GM21619 (cell line): Measurements from ENCODE around the gene UBE2D4.
A peak's percentile ranks its signal among the peaks of the same experiment; 100 is the strongest.
"Not testable (repeated sequence)": the region's sequence is repeated elsewhere in the genome, so short reads cannot be mapped to it uniquely, and the experiment has no call there.

Experiments used
- ATAC-seq: cut with Tn5 transposase; IDR thresholded peaks from one replicate; pipeline ENCODE4 v1.9.1; 2021; ENCODE audit not compliant: unreplicated experiment

The UBE2D4 gene

GRCh38 chr7:43960933-43961332 is 34.7 kb downstream of the UBE2D4 start:
- ATAC-seq, result no peak

DNA sequence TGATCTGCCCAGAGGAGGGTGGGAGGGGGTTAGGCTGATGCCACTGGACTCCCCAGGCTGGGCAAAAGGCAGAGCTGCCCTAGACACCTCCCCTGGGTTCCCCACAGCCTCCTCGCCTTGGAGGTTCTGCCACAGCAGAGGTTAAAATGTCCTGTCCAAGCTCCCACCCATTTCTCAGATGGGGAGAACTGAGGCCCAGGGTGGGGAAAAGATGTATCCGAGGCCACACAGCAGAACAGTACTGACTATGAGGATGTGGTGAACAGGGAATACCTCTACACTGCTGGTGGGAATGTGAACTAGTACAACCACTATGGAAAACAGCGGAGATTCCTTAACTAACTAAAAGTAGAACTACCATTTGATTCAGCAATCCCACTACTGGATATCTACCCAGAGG is 40.2 kb downstream of the UBE2D4 start:
- ATAC-seq, result not testable (repeated sequence)

GRCh38 chr7:43968172-43969040 is 42.2 kb downstream of the UBE2D4 start:
- not testable (repeated sequence) for ATAC-seq

GRCh38 chr7:43969586-43969985 is 43.4 kb downstream of the UBE2D4 start:
- ATAC-seq, result not testable (repeated sequence)

- ATAC-seq, result not testable (repeated sequence)
Measured at GRCh38 chr7:43970698-43971097, 44.5 kb downstream of the UBE2D4 start.

DNA sequence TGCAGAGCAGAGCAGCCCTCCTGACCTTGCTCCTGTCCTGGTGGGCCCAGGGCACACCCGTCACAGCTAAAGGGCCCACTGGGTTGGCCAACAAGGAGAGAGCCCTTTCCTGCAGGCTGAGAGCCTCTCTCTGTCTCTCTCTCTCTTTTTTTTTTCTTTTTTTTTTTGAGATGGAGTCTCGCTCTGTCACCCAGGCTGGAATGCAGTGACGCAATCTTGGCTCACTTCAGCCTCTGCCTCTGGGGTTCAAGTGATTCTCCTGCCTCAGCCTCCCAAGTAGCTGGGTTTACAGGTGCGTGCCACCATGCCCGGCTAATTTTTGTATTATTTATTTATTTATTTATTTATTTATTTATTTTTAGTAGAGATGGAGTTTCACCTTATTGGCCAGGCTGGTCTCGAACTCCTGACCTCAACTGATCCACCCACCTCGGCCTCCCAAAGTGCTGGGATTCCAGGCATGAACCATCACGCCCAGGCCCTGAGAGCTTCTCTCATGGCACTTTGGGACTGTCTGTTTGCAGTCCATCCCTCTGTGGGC is 47.9 kb downstream of the UBE2D4 start:
- ATAC-seq, result not testable (repeated sequence)

DNA sequence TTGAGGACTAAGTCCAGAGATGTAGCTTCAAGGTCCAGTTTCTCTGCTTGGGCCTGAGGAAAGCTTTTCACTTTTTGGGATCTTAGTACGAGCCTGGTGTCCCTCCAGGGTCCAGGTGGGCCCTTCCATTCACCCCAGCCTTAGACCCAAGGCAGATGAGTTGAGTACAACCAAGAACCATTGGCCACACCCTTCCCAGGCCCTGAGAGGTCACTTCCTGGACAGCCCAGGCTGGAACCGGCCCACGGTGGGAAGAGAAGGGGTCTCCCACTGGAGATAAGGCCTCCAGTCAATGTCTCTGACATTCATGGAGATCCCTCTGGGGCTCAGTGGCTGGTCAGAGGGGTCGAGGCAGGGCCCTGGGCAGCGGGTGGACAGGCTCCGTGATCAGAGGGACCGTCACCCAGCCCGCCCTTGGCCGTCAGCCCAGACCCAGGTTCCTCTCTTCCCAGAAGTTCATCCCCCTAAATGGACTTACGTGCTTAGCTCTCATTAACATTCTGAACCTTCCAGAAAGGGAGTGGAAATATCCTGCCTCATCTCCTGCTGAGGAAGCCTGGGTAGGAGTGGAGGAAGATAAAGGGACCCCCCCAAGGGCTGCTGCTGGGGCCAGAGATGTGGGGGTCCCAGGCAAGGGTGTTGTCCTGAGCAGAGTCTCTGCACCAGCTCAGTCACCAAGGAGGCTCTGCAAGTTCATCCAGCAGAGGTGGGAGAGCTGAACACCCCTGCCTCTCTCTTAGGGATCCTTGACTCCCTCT is 48.7 kb downstream of the UBE2D4 start:
- ATAC-seq, result not testable (repeated sequence)

DNA sequence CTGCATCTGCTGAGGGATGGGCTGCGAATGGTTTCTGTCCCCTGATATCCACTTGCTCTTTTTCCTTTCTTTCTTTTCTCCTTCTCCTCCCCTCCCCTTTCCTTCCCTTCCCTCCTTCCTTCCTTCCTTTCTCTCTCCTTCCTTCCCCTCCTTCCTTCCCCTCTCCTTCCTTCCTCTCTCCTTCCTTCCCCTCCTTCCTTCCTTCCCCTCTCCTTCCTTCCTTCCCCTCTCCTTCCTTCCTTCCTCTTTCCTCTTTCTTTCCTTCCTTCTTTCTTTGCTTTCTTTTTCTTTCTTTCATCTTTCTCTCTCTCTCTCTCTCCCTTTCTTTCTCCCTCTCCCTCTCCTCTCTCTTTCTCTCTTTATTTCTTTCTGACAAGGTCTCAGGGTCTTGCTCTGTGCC is 51.3 kb downstream of the UBE2D4 start:
- ATAC-seq, result no peak

GRCh38 chr7:43978102-43978501 is 51.9 kb downstream of the UBE2D4 start:
- not testable (repeated sequence) for ATAC-seq

GRCh38 chr7:43982848-43983247 is 56.6 kb downstream of the UBE2D4 start:
- not testable (repeated sequence) for ATAC-seq

DNA sequence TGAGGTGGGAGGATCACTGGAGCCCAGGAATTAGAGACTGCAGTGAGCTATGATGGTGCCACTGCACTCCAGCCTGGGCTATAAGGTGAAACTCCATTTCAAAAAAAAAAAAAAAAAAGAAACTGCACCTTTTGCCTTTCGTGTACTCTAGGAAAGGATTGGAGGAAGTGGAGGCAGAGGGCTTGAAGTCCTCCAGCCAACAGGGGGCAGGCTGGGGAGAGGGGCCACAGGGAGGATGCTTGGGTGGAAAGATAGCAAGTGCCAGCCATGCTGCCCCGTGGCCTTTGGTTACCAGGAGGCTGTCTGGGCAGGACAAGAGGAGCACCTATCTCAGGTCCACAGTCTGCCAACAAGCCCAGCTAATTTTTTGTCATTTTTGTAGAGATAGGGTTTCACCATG is 57.5 kb downstream of the UBE2D4 start:
- ATAC-seq, result not testable (repeated sequence)

- peak; percentile 78 for ATAC-seq
Measured at GRCh38 chr7:43985904-43986864, 59.9 kb downstream of the UBE2D4 start.

DNA sequence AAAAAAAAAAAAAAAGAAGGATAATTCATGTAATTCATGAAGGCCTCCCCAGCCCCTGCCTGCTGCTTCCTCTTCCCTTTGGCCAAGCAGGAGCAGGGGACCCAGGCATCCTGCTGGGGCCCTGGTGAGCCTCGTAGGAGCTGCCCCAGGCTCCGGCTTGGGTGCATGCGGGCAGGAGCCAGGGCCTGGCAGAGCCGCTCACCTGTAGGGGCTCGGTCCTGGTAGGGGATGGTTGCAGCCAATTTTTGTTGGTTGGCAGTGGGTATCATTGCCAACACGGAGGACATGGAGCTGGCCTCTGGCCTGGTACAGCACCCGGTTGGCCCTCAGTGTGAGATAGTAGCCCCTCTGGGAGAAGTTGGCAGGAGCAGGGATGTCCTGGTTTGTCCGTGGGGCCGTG is 61.2 kb downstream of the UBE2D4 start:
- ATAC-seq, result not testable (repeated sequence)

DNA sequence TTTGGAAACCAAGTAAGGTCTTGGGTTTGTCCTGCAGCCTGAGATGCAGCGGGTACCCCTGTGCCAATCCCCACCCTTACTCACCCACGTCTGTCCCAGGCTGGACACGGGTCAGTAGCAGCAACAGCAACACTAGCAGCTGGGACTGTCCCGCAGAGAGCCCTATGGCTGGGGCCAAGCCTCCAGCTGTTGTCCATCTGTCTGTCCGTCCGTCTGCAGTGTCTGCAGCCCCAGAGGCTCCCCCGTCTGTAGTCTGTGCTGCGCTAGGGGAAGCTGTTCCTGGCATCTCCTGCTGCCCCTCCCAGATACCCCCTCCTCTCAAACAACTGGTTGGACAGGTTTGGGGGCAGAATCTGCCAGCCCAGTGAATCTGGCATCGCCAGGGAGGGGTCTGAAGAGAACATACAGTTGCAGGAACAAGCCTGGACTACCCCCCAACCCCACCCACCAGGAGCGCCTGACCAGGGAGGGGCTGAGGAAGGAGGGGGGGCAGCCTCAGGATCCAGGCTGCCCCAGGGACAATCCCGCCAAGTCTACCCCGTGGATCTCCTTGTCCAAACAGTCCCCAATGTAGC is 63.9 kb downstream of the UBE2D4 start:
- ATAC-seq, result not testable (repeated sequence)

GRCh38 chr7:43990829-43991228 is 64.6 kb downstream of the UBE2D4 start:
- ATAC-seq, result not testable (repeated sequence)

- ATAC-seq, result peak; percentile 88
Measured at GRCh38 chr7:43992896-43993295, 66.7 kb downstream of the UBE2D4 start.

DNA sequence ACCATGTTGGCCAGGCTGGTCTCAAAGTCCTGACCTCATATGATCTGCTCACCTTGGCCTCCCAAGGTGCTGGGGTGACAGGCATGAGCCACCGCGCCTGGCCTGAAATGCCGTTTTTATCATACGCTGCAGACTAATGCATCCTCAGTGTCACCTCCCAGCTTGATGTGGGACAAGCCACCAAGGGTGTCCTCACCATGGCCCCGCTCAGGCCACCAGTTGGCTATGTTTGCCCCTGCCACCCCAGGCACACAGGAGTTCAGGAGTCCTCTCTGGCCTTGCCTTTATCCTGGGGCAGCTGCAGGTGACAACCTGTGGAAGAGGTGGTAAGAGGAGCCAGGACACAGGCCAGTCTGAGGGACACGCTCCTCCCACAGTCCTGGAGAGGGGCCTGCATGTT is 68.4 kb downstream of the UBE2D4 start:
- not testable (repeated sequence) for ATAC-seq

DNA sequence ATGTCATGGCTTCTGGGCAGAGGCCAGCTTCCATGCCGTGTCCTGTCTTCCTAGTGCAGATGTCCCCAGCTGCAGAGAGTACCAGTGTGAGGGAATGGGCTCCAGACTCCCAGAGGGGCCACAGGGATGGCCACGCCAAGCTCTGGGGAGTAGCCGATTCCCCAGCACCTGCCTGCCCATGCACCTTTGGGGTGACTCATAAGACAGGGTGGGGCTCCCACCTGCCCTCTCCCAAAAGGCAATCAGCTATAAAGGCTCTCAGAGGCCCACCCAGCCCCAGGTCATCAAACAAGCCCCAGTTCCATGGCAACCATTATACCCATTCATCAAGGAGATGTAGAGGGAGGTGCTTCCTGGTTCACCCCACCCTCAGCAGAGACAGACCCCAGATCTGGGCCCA is 71.3 kb downstream of the UBE2D4 start, which contains the start of gene SPDYE1:
Gene SPDYE1, plus strand, starts transcription at position 366 of the 400 bp plus-strand sequence. CDS start 2,053 bp downstream, outside the sequence.
- ATAC-seq, result not testable (repeated sequence)
